Bone marrow (tissue), 2 donors: ENCODE data around the gene NRXN3.

ENCODE experiments used
- DNase-seq, 2 donors: peaks; one replicate each; lab custom pipeline; 2025; lab: John Stamatoyannopoulos, UW

NRXN3 gene

DNA sequence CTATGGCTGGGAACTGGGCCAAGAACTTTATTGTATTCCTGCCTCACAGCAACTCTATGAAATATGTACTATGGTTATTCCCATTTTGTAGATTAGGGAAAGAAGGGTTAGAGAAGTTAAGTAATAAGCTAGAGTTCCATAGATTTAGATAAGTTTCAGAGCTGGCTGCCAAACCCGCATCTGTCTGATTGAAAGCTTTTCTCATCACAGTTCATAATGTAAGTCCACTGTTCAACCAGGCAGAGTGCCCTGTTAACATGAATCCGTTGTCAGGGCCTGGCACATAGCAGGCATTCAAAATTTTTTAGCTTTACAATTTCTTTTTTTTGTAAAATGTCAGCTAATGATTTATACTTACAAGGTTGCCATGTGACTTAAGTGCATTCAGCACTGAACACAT, 467.3 kb downstream of the NRXN3 start:
- DNase-seq = no peak

DNA sequence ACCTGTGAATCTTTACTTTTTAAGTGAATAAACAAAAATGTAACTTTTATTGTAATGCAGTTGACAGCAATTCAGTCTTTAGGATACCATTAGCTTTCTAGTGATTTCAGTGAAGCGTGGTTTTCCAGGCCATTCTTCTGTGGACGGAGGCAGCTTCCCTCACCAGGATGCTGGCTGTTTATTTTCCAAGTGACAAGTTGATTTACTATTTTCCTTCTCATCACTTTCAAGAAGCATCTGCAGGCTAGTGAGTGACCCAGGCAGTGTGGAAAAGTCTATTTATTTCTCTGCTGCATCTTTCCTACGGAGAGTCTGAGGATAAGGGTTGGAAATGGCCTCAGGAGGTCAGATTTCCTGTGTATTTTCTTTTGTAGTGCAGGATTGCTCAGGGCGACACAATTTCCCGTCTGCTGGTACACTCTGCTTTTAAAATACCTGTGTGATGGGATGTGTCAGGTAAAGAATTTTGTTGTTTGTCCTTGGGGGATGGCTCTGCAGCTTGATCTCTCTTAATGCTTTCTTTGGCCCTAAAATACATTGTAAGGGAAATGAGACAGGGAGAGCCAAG, 467.8 kb downstream of the NRXN3 start:
- DNase-seq = no peak

DNA sequence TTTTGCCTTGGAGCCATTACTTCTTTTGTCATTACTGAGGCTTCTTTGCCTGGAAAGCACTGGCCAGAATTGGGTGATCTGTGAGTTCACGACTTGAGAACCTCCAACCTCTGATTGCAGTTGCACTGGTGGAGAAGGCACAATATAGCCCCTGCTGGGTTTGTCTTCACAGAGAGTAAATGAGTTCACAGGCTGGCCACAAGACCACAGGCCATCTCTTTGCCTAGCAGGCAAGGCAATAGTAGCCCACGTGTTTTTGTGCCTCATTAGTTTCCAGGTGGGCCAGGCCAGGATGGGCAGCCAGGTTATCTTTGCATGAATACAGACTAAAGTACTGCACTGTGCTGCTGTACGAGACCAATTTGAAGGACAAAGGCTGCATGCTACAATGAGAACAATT, 468.8 kb downstream of the NRXN3 start:
- no peak for DNase-seq

DNA sequence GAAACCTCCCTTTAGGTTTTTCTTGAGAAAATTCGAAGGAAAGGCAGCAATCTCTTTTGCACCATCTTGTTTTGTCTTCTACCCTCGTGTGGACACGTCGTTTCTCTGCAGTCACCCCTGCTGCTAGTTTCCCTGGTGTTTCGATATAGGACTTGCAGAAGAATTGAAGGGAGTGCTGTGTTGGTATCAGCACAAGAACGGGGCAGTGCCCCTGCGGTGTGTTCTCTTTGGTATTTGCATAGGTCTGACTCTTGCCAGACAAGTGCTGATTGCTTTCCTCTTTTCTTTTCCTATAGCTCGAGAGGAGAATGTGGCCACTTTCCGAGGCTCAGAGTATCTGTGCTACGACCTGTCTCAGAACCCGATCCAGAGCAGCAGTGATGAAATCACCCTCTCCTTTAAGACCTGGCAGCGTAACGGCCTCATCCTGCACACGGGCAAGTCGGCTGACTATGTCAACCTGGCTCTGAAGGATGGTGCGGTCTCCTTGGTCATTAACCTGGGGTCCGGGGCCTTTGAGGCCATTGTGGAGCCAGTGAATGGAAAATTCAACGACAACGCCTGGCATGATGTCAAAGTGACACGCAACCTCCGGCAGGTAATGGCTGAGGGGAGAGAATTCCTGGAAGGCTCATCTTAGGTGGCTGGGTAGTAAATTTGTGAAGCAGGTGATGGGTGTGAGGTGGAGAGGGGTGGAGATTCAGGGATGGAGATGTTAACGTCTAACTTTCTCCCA, 474.8 kb downstream of the NRXN3 start:
- DNase-seq = no peak

DNA sequence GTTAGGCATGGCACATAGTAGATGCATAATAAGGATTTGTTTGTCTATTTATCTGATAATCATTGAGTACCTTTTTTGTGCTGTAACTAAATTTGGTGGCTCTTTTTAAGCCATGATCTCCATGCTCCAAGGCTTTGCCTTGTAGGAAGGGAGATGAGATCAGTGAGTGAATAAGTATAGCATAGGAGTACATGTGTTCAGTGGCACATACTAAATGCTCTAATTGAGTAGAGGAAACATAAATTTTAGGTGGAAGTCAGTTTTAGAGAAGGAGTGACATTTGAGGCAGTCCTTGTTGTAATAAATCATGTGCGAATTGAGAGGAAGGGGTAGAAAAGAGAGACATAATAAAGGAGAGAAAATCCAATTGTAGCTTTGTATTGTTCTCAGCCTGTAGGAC, 482.6 kb downstream of the NRXN3 start:
- DNase-seq = no peak

DNA sequence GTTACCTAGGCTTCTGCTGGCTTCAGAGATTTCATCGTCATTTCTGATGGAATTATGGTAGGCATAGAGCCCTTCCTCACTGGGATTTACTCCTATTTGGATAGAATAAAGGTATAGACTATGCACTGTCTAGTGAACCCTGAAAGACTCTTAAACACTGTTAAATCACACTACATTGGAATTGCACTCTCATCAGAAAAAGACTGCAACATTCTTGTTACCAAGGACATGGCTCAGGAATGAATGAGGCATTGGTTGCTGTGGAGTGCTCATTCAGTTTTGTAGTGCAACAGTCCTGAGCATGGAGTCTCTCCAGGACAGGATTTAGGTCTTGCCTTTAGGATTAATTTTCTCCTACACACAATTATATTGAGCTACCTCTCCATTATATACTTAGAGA, 483.0 kb downstream of the NRXN3 start:
- no peak for DNase-seq

DNA sequence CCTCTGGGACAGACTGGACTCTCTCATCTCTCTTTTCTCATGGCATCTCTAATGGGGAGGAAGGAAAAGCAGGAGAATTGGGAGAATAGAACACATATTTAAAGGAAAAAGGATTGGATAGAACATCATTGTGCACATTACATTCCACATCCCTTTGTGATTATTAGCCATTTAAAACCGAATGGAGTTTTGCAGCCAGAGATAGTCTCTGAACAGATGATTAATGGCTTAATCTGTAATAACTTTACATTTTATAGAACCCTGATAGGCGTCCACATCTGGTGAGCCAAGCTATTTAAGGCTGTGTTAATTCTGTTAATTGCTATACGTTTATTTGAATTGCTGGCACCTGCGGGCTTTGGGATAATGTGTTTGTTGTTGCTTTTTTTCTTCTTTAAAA, 487.3 kb downstream of the NRXN3 start:
- no peak for DNase-seq

DNA sequence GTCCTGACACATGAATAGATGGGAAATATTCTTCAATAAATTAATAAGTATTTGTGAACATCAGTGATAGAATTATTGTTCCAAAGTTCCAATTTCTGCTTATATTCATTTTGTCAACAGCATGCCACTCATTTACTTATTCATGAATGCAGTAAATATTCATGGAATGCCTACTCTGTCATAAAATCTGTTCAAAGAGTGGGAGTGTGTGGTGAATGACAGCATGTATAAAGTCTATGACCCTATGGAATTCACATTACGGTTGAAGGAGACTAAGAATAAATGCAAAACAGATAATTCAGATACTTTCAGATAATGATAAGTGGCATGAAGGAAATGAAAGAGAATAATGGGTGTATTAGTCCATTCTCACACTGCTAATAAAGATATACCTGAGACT, 494.7 kb downstream of the NRXN3 start:
- DNase-seq = no peak

DNA sequence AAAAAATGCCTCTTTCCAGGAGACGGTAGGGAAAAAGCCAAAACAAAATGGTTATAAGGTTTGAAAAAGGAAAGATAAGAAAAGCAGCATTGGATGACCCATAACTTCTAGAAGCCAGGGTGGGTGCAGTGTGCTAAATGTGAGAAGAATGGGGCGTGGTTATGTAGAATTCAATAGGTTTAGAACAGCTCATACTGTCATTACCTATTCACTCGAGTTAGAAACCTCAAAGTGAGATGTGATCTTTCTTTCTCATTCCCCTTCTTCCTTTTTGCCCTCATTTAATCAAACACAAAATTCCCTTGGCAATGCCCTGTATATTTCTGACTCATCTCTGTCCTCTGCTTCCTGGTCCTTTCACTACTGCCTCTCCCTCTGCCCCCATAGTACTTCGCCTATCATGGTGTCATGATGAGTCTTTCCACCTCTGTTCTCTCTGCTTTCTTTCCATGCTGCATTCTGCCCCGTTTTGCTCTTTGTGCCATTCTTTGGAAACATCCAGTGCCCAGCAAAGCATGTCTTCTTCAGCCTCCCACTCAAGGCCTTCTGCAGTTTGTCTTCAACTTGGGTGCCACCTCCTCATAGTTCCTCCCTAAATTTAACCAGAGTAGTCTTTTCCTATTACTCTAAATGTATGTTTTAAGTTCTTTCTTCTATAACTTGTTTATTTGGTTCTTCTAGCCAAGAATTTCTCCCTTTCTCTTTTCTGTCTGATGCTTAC, 496.3 kb downstream of the NRXN3 start:
- DNase-seq = no peak

DNA sequence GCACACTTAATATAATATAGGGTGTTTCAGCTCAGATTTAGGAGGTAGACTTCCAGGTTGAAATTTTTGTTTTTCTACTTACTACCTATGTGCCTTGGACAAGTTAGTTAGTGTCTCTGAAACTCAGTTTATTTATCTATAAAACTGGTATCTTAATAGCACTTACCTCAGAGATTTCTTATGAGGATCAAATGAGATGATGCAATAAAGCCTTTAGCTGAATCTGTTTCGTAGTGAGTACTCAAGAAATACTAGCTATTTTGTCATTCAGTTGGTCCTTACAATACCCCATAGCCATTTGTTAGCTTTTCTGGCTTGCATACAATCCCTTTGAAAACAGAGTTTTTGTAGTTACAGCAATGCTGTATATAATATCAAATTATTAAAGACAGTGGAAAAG, 497.0 kb downstream of the NRXN3 start:
- no peak for DNase-seq

DNA sequence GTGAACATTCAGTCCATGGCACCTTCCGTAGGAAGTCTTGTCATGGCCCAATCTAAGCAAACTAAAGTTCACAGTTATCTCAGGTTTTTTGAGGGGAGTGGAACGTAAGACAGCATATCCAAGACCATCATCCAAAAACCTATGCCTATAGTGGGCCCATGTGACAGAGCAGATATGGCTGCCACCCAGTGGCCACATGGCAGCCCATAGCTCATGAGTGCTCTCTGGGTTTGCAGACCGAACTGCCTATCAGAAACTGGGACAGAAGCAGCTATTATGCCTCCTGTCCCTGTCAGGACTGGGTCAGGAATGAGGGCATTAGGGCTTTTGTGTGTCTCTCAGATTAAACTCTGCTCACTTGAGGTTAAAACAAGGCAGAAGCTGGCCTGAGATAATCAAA, 503.7 kb downstream of the NRXN3 start:
- DNase-seq = no peak

DNA sequence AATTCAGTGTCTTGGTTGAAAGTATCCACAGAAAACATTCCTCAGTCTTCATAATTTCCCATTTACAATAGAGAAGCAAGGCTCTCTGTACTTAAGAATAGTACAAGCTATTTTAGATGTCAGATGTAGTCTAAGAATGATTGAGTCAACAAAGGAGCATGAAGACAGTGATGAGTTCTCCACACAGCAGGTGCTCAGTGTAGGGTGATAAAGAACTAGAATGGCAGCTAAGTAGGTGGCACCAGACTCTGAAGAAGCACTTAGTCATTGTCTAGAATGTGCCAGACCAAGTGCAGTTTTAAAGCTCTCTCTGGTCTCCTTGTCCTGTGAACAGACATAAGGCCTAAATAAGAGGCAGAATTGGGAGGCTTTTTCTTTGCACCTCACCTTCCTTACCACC, 504.6 kb downstream of the NRXN3 start:
- DNase-seq = no peak

DNA sequence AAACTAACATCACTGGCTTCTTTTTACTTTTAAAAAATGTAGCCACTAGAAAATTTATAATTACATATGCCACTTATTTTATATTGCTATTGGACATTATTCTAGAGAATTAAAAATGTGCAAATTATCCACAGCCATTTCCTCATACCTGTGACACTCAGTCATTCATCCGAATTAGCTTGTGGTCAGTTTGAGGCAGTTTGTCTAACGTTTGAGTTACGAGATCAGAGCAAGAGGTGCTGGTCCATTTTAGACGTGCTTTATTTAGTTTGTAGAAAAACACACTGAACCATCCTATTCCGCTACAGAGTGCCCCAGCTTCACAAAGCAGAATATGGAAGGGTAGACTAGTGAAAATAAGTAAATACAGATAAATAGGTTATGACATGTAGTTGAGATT, 513.0 kb downstream of the NRXN3 start:
- DNase-seq = no peak

DNA sequence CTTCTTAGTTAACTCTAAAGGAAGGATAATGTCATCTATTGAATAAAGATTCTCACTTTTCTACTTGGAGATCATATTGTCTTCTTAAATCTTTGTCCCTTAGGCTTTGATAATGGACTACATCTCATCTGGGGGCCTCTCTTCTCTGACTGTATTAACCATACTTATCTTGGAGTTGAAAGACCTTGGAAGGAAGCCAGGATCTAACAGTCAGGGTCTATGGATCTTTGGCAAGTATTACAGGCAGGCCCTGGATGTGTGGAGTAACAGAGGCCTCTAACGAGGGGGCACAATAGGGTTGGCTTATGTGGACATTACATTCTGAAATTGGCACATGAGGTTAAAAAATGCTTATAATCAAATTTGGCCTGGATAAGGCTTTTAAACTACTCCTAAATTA, 513.8 kb downstream of the NRXN3 start:
- DNase-seq = no peak

DNA sequence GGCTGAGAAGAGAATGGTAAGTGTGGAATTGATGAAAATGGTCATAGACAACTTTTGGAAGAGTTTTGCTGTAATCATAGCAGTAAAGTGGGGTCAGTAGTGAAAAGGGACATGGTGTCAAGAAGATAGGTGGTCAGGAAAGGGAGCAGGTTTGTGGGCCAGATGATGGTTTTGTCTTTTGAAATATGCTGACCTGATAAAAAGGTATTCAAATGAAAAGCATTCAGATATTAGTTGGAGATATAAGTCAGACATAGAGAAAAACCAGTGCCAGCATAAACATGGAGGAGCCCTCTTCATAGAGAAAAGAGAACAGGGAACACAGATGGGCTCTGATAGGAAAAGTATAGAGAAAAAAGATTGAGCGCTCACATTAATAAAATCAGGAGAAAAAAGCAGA, 518.3 kb downstream of the NRXN3 start:
- no peak for DNase-seq

DNA sequence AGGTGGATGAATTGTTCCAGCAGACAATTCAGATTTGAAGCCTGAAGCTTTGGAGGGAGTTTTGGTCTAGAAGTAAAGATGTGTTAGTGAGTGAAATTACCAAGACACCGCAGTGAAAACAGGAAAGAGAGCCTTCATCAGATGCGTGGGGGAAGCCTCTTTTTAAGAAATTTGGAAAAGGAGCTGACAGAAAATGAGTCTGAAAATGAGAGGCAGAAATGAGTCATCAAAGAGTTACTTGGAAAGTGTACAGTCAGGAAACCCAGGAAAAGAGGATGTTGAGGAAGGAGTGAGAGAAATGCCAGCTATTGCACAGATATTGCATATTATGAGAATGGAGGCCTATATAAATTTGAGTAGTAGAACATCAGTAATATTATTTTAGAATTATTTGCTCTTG, 520.7 kb downstream of the NRXN3 start:
- DNase-seq = no peak

DNA sequence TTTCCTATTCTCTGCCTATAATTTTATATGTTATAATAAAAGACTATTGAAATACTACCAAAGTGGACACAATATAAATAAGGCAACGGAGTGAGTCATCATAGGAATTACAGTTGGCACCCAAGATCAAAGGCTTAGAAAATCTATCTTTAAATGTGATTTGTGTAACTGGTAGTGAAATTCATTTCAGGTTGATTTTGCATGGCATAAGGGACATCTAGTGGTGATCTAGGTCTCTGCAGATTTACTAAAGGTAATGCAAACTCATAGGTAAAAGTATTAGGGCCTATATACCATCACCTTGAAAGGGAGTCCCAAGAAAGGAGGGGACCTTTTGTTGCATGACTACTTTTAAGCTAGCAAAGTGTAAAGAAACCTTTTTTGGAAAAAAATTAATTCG, 527.2 kb downstream of the NRXN3 start:
- no peak for DNase-seq

DNA sequence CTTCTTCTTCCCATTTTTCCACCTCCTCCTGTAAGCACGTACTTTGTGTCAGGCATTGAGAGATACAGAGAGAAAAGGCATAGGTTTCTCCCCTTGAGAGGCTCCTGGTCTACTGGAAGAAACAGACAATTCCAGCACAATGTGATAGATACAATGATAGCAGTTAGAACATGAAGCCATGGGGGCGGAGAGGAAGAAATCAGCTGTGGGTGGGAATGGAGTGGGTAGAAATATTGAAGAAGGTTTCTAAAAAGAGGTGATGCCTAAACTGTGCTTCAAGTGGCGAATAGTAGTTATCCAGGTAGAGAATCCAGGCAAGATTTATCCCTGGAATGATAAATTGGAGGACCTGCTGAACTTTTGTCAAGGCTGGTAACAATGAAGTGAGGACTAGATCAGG, 528.8 kb downstream of the NRXN3 start:
- no peak for DNase-seq

DNA sequence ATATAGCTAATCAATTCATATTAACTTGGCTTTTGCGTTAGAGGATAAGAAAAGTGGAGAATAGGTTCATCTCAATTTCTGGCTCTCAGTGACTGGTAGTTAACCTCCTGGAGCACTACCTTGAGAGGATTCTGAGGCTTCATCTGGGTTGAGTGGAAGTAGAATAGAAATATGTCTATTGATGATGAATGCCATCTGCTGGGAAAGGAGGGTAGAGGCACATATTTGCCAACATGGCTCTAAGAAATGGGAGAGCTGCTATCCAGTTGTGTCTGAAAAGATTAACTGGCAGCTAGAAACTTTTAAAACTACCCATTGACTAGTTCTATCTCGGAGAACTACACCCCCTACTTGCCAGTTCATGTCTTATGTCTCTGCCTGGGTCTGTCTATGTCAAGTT, 530.1 kb downstream of the NRXN3 start:
- no peak for DNase-seq

DNA sequence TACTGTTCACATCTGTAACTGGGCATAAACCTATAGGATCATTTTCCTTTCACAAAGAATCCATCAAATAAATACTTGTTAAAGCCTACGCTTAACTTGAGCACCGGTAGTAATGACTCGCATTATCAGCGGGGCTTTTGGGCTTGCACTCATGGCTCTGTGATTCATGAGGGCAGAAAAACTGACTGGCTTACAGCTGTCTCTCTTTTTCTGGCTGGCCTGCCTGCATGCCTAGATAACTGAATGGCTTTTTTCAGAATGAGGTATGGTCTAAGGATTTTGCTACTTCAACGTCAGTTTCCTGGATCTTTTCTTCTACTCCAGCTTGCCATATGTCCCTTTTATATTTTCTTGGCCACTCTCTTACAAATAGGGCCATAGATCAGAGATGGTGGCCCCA, 531.1 kb downstream of the NRXN3 start:
- DNase-seq = no peak

DNA sequence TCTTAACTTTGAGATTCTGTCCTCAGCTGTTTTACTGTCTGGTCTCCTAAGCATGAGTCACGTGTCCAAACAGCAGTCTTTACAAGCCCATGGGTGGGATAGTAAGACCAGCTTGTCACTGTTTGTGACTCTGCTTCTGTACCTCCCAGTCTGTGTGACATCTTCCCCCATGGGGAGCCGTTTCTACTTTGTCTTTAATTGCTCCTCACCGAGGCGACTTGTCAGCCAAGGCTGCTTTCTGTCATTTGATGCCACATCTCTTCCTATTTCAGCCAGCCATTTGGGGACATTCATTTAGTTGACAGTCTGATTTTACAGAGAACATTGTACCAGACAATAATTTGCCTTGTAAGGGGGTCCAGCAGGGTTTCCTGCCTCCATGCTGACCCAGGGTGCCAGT, 534.8 kb downstream of the NRXN3 start:
- no peak for DNase-seq

DNA sequence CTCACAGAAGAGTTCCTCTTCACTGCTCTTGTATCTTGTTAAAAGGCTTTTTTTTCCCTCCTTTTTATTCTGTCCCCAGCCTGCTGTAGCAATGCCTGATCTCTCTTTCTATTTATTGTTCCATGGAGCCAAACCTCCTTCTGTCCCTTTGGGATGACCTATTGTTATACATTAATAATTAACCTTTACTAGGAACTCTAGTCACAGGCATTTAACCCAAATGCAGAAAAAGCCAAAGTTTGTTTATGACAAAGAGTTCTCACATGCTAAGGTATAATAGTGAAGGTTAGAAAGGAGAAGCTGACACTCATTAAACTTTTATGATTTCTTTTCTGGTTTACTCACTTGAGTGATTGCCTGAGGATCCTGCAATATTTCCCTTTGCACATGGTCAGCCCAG, 535.8 kb downstream of the NRXN3 start:
- no peak for DNase-seq

DNA sequence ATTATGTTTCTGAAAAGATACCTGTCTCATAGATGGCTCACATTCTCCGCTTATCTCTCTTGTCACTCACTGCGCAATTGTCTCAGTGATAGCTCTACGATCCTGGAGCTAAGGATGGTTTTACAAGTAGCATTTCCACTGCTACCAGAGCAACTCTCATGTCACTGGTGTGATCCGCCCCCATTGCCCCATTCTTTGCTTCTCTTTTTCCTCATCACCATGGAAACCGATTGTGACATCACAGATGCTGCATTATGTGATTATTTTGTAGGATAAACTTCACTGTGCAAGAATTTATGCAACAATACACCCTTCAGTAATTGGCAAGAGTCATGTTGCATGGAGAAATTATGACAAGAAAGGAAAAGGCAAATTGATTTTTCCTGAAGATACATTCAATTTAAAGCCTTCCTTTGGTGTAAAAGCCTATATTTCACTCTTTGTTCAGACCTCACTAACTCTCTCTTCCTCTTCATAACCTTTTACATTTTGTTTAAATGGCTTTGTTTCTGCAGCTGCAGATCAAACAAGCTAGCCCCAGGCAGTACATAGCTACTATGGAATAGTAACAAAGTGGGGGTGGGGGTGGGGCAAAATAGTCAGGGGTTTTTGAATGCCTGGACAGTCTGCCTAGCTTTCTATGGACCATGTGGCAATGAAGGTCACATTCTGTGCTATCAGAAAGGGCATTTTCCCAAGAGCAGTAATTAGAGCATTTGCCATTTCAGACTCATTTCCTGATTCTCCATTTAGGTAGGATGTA, 539.8 kb downstream of the NRXN3 start:
- no peak for DNase-seq
